GM21390 (cell line): ENCODE data around the gene IRF8.
A peak's percentile ranks its signal among the peaks of the same experiment; 100 is the strongest.
"Not testable (repeated sequence)": the region's sequence is repeated elsewhere in the genome, so short reads cannot be mapped to it uniquely, and the experiment has no call there.

Source experiments
- ATAC-seq: cut with Tn5 transposase; IDR thresholded peaks from one replicate; pipeline ENCODE4 v1.9.1; 2021; ENCODE audit not compliant: unreplicated experiment

IRF8 gene

DNA sequence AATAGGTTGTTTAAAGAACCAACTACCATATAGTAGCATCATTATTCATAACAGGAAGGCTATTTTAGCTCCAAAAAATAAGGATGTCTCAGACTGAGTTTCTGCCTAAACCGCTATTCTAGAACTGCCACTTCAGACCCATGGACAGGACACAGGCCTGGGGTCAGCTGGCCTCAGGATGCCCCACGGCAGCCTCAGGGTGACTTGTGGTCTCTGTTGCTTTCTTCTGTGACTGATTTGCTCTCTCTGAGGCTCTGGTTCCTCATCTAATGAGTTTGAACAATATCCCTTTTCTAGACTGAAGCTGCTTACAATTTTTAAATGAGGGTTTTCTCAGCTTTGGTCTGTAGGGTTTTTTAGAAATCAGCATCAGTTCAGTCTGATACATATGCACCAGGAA, 31.8 kb upstream of the IRF8 start:
- ATAC-seq: no peak

DNA sequence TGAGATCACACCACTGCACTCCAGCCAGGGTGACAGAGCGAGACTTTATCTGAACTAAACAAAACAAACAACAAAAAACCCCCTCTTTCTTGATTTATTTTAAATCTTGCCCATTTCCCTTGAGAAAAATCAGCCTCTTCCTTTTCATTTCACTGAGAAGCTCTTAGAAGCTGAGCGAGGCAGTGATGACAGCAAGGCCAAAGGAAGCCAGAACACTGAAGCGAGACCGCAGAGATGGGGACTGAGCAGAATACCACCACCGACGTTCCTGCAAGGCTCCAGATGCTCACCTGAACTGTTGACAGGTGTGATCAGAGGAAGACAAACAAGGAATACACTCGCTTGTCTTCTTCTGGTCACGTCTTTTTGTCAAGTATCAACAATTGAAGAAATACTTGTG, 30.5 kb upstream of the IRF8 start:
- ATAC-seq: no peak

DNA sequence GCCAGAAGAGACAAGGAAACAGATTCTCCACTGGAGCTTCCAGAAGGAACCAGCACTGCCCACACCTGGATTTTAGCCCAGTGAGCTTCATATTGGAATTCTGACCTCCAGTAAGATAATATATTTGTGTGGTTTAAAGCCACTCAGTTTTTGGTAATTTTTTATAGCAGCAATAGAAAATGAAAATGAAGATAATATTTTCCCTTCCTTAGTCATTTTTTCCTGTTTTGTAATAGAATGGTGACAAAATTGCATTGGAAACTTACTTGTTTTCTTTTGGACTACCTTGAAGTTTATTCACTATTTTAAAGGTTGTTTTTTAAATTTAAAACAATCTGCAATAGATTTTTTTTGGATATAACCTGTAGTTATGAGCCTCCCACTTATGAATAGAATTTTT, 29.8 kb upstream of the IRF8 start:
- no peak for ATAC-seq

DNA sequence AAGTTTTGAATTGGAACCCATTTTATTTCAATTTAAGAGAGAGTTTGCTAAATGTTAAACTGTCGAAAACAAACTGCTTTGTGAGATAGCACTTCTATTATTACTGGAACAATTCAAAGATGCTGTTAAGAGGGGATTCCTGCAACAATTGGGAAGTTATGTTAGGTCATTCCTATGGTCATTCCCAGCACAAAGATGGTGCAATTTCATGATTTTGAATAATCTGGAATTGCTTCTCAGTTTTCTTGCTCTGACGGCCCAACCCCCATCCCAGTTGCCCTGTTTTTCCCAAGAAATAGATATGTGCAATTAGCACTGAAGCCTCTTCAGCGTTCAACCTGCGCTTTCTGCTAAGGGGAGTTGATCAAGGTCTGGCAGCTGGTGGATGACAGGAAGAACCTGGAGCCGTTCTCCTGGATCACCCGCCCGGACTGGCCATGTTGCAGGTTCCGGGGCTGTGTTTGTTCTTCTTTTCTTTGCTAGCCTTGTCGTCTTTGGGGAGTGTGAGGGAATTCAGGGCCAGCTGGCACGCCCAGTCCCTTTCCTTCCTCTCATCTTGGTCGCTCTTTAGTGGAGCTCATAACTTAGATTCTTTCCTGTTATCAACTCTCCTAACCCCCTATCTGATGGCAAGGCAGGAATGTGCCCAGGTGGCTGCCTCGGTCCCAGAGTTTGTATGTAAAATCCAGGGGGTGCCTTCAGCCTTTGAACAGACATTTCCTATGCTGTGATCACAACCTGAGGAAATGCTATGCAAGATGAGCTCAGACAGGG, 29.0 kb upstream of the IRF8 start:
- ATAC-seq: no peak

DNA sequence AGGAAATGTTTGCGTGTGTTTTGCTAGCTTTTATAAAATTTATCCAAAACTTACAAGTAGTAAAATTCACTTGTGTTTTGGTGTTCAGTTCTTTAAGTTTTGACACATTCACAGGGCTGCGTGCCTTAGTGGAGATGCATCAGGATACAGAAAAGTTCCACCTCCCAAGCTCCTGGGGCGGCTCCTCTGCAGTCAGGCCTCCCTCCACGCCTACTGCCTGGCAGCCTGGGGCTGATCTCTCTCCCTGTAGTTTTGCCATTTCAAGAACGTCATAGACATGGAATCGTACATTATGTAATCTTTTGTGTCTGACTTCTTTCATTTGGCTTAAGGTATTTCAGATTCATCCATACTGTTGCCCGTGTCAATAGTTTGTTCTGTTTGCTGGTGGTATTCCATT, 27.2 kb upstream of the IRF8 start:
- ATAC-seq: no peak

DNA sequence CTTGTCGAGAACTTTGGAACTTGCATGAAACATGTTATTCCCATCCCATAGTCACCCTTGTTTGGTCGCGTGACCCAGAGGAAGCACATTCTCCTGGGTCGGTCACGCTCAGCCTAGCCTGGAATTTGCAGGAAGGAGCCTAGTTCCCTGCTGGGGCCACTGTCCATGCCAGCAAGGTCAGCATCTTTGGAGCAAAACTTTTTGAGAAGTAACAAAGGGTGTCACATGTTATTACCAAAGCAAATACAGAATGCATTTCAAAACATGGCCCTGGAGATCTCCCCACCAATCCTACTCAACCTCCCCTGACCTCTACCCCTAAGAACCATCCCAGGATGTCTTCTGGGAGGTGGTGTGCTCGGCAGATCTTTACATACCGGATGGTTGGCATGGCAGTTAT, 26.2 kb upstream of the IRF8 start:
- ATAC-seq: no peak

DNA sequence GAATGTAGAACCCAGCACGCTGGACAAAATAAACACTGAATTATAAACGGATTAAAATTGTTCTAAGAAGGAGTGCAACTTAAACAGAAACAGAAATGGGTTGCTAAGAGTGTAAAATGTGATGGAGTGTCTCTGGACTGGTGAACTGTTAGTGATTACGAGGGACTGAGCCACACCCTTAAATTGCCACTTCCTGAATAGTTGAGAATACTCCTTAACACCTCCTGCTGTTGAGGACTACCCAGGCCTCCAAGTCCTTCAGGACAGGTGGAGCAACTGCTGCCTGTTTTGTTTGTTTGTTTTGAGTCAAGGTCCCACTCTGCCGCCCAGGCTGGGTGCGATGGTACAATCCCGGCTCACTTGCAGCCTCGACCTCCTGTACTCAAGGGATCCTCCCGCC, 25.8 kb upstream of the IRF8 start:
- no peak for ATAC-seq

DNA sequence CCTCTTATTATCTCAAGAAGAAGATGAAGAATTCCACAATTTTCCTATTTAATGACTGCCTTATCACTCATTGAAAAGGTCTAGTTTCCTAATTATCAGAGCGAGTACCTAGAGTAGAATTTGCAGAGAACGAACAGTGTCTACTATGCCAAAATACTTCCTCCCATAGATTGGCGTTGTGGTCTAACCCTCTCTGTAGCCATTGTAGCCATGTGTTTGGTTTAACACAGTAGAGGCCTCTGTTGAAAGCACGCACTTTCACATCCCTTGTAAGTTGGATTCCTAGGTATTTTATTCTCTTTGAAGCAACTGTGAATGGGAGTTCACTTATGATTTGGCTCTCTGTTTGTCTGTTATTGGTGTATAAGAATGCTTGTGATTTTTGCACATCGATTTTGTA, 24.9 kb upstream of the IRF8 start:
- not testable (repeated sequence) for ATAC-seq

DNA sequence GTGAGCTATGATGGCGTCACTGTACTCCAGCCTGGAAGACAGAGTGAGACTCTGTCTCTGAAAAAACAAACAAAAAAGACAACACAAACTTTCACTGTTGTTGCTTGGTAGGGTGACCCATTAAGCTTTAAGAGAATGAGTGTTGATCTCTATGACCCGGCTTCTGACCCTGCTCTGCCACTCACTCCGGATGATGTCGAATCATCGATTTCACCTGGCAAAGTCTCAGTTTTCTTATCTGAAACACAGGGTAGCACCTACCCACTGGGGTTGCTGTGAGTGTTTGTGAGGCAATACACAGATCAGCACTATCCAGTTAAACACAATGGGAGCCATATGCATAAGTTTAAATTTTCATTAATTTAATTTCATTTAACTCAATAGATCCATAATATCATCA, 20.6 kb upstream of the IRF8 start:
- ATAC-seq: no peak

DNA sequence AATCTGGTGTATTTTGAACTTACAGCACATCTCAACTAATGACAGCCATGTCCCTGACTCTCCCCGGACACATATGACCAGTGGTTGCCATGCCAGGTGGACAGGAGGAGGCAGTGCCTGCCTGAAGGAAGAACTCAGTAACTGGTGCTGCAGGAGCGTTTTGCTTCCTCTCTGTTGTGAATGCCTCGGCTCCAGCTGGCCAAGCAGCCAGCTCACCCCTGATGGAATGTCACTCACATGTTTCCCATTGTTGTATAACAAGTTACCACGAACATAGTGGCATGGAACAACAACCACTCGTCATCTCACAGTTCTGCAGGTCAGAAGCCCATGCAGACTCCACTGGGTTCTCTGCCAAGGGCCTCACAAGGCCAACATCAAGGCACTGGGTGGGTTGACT, 20.1 kb upstream of the IRF8 start:
- ATAC-seq: no peak

DNA sequence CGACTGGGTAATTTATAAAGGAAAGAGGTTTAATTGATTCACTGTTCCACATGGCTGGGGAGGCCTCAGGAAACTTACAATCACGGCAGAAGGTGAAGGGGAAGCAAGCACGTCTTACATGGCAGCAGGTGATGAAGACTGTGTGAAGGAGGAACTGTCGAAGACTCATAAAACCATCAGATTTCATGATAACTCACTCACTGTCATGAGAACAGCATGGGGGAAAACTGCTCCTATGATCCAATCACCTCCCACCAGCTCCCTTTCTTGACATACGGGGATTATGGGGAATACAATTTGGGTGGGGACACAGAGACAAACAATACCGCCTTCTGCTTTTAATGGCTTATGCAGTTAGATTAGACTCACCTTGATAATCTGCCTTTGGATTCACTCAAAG, 19.4 kb upstream of the IRF8 start:
- no peak for ATAC-seq

DNA sequence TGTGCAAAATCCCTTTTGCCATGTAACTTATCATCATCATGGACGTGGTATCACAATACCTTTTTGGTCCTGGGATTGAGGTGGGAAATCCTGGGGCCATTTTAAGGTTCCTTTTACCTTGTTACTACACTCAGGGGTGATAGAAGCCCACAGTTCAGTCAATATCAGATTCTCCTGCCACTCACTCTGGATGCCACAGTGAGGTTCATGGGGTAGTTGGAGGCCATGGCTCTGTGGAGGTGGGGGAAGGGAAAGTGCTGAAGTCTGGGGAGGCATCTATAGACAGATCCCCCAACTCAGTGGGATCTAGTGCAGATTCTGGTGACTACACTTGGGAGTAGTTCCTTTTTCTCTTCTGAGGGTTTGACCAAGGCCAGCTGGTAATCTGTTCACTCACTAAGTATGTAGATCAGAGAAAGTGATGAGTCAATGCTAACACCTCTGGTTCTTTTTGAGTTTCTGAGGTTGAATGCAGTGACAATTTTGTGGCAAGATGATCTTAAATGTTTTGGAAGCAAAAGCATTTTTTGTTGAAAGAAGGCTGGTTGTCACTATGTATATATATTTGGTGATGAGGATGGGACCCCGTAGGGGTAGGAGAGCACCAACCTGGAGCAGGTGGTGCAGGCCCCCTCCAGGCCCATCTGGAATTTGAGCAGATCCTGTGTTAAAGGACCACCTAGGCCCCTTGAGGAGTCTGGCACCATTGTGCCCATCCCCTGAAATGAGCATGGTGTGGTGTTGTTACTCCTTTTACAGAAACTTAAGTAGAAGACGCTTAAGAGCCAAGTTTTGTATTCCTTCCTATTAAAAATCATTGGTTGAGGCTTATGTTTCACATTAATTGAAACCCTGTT, 18.8 kb upstream of the IRF8 start:
- ATAC-seq: peak; percentile 78

DNA sequence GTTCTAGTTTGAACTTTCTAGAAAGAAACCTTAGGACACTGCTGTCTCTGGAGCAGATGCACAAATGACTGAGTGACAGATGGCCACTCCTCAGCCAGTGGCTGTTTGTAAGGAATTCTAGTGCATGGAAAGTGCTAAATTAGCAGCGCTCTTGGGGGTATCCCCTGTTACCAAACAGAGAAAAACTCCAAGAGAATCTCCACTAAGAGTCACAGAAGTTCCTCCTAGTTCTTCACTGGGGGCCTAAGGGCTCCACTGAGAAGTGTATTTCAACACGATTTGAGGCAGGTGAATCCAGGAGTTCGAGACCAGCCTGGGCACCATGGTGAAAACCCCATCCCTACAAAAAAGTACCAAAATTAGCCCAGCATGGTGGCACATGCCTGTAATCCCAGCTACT, 18.1 kb upstream of the IRF8 start:
- no peak for ATAC-seq

DNA sequence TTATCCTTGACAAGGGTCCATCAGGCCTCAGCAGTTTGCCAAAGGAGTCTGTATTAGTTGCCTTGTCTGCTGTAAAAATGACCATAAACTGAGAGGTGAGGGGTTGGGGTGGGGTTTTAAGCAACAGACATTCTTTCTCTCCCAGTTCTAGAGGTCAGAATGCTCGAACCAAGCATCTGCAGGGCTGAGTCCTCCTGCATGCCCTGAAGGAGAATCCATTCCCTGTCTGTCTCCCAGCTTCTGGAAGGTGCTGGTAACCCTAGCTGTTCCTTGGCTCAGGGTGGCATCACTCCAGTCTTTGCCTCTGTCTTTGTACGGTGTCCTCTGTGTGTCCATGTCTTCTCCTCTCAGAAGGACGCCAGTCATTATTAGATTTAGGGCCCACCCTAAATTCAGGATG, 17.5 kb upstream of the IRF8 start:
- no peak for ATAC-seq

DNA sequence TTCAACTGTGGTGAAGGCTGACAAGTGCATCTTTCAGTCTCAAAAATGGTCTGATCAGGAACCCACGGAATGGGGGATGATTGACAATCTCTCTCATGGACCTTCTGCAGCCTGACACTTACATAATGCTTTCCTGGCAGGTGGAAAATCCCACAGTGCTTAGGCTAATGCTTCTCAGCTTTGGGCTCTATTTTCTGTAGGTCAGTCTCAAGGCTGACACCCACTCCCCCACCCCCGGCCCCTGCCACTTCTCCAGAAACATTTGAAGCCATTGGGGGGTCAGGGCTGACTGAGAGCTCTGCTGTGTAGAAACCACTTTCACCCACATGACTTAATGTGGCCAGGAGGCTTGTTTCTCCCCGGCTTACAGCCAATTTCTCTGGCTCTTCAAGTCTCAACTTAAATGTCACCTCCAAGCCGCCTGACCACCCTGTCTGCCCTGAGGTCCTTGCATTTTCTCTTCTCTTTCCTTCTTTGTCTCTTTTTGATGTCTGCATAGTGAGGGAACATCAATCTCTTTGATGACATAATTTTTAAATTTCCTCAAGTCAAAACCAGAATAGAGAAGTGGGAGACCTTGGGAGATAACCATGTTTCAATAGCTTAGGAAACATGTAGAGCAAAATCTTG, 16.7 kb upstream of the IRF8 start:
- ATAC-seq: no peak

DNA sequence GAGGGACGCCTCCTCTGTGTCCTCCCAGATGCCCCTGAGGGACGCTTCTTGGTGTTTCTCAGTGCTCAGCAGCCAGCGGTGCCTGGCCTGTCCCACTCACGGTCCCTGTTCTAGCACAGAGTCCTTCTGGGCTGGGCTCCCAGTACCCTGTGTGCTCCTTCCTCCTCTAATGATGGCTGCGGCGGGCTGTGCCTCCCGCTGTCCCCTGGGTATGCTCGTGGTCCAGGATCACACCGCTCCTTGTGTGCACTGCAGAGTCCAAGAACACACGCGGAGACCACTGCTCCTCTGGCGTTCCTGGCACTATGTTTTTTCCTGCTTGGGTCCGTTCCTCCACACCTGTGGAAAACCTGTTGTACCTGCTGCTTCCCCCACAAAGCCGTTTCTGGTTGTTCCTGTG, 15.1 kb upstream of the IRF8 start:
- no peak for ATAC-seq

DNA sequence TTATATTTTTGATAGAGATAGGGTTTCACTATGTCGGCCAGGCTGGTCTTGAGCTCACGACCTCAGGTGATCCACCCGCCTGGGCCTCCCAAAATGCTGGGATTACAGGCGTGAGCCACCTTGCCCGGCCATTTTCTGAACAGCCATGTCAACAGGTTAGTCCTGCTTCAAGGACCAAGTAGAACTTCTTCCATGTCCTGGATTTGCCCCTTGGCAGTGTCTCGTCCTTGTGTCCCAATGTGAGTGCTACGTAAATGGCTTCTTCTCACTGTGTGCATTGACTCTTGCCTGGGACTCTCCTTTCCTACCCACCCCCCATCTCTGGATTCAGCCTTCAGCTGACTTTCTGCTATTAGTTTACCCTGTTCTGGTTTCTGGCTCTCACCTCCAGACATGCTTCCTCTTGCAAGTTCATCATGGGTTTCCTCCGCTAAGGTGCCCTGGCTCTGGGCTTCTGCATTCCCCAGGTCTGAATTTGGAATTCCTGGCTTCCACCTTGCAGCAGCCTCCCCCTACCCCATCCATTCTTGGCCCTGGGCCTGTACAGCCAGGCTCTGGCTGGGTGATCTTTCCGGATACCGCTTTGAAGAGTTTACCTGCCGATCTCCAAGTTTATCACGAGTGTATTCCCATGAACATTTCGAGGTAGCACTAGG, 14.0 kb upstream of the IRF8 start:
- no peak for ATAC-seq

DNA sequence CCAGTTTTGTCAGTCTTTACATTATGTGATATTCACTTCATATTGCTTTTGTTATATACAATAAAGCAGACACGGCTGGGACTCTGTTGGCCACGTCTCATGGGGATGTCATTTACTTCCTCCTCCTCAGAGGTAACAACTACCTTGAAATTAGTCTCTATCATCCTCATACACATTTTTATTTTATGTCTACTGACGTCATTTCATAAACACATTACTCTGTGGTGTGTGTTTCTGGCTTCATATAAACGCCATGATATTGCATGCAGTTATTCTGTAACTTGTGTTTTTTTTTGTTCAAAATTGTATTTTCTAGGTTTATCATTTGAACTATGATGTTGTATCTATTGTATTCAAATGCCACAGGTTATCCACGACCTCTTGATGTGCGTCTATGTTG, 13.4 kb upstream of the IRF8 start:
- no peak for ATAC-seq

DNA sequence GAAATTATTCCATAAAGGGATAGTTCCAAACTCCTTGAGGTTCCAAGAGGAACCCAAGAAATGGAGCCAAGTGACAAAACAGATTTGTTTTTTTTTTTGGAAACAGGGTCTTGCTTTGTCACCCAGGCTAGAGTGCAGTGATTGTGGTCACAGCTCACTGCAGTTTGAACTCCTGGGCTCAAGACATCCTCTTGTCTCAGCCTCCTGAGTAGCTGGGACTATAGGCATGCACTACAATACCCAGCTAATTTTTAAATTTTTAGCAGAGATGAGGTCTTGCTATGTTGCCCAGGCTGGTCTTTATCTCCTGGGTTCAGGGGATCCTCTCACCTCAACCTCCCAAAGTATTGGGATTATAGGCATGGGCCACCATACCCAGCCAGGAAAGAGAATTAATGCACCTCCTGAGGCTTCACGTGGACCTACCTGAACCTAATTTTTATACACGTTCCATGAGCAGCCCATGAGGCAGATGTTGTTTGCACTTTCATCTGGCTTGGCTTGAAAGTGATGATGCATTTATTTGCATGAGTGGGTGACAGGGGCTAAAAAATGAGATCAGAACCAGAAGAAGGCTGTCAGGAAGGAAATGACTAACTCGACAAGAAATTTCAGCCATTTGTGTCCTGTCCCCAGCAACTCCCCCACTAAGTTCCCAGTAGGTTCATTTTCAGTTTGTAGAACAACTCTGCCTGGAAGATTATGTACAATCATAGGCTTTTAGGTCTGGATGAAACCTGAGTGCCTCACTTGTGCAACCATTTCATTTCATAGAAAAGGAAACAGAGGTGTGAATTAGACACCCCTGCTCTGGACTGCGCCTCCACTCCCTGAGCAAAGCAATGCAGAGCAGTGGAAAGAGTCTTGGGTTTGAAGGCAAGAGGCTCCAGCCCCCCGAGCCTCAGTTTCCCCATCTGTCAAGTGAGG, 10.3 kb upstream of the IRF8 start:
- ATAC-seq: peak; percentile 81

DNA sequence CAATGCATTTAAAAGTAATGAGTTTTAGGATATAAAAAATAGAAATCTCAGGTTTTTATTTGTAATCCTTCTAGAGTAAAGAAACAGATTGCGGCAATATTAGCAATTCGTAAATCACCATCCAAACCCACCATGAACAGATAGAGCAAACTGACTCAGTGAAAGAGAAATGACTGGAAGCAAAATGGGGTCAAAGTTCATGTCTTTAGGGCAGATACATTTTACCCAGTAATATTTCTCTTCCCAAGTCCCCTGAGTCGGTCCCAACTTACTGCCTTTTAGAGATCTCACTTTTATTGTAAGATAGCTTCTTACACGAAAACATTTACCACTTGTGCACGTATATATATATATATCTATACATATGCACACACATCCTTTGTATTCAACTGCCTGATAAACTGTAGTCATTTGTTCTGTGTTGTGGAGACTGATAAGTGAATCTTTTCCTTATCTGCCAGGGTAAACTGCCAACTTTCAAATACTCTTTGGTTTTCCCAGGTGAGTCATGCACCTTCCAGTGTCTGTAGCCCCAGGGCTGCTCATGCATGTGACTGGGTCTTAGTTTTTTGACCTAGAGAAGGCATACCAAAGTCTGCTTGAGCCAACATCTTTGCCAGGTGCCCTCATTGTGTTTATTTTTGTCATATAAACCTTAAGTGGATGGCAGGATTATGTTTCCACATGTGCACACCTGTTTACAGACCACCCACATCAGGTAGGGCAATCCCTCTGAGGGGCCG, 7.8 kb upstream of the IRF8 start:
- no peak for ATAC-seq
